ENCODE results near the gene MAT2A. TPM values are rescaled to one million over a fixed set of nuclear protein-coding genes. Genes with fewer than 3 reads are reported as not detected.

Gene MAT2A
- total and polyA plus RNA-seq, 9 of the 15 experiments (the other 6 are each of a cell fraction or from before 2014, with no cell fraction given) = 130 to 1,027 (median 240) TPM

- TF ChIP-seq ZNF318 (IDR thresholded peaks at IDR 0.05; ENCODE audit: borderline replicate concordance in 1 of 2, low read depth in 1 of 2) (peak in 1 of 2 experiments; percentile 87; a peak in 2 of 4 replicates), ZNF445 (CRISPR knock-in tag; IDR thresholded peaks at IDR 0.05; ENCODE audit: low read depth) (no peak), MLLT1 (IDR thresholded peaks at IDR 0.05) (no peak), GABPB2 (CRISPR knock-in tag; conservative IDR thresholded peaks at IDR 0.05) (no peak), TRIM25 (IDR thresholded peaks at IDR 0.05; ENCODE audit: borderline replicate concordance) (no peak), ZFP30 (CRISPR knock-in tag; IDR thresholded peaks at IDR 0.05; ENCODE audit: borderline replicate concordance) (no peak), JUND (IDR thresholded peaks at IDR 0.05; ENCODE audit: borderline replicate concordance, low read depth, low read length) (peak; percentile 88), JUND (tag; IDR thresholded peaks at IDR 0.05; ENCODE audit: borderline replicate concordance, low read depth, low read length) (peak; percentile 54; the same call in 1 of the 3 replicates), MEIS2 (IDR thresholded peaks at IDR 0.05; ENCODE audit: partially characterized antibody) (peak; percentile 50), ZNF134 (CRISPR knock-in tag; conservative IDR thresholded peaks at IDR 0.05) (no peak)
These were observed 46.8 kb downstream of the MAT2A start (continued) for GRCh38 chr2:85585781-85586105.

All from K562 (cell line).